Hematopoietic multipotent progenitor cell treated with erythropoietin and hydrocortisone succinate and interleukin-3 and kit ligand, for 15 days (in vitro differentiated cells): ENCODE results near the gene TFIP11.

ENCODE experiments used
- DNase-seq: peaks from one replicate; pipeline ENCODE4 v3.0.0-alpha.2; 2015; ENCODE audit warnings: low spot score

Gene TFIP11

GRCh38 chr22:26512149-26512793, at the start of gene TFIP11:
TFIP11 (minus strand) TSS chr22:26512473; CDS start chr22:26510272, 2,201 bp downstream.
- peak; percentile 95 for DNase-seq

- no peak for DNase-seq
Observed at GRCh38 chr22:26561756-26562417, 49.6 kb upstream of the TFIP11 start.

GRCh38 chr22:26559961-26560575, 47.8 kb upstream of the TFIP11 start:
- DNase-seq = no peak

- DNase-seq = no peak
Observed at GRCh38 chr22:26558248-26558895, 46.1 kb upstream of the TFIP11 start.

GRCh38 chr22:26556904-26557303, 44.6 kb upstream of the TFIP11 start:
- no peak for DNase-seq

- DNase-seq = no peak
Observed at GRCh38 chr22:26555478-26555877, 43.2 kb upstream of the TFIP11 start.

- DNase-seq = no peak
Observed at GRCh38 chr22:26554956-26555355, 42.7 kb upstream of the TFIP11 start.

- DNase-seq = no peak
Observed at GRCh38 chr22:26553056-26553752, 40.9 kb upstream of the TFIP11 start.

GRCh38 chr22:26552466-26552865, 40.2 kb upstream of the TFIP11 start:
- DNase-seq = no peak

- DNase-seq = no peak
Observed at GRCh38 chr22:26551568-26551967, 39.3 kb upstream of the TFIP11 start.

GRCh38 chr22:26550498-26551033, 38.3 kb upstream of the TFIP11 start:
- no peak for DNase-seq

- no peak for DNase-seq
Observed at GRCh38 chr22:26549902-26550497, 37.7 kb upstream of the TFIP11 start.

- DNase-seq = no peak
Observed at GRCh38 chr22:26548984-26549383, 36.7 kb upstream of the TFIP11 start.

- no peak for DNase-seq
Observed at GRCh38 chr22:26548303-26548702, 36.0 kb upstream of the TFIP11 start.

GRCh38 chr22:26547837-26548236, 35.6 kb upstream of the TFIP11 start:
- no peak for DNase-seq

- no peak for DNase-seq
Observed at GRCh38 chr22:26547426-26547825, 35.2 kb upstream of the TFIP11 start.

- DNase-seq = no peak
Observed at GRCh38 chr22:26546282-26546681, 34.0 kb upstream of the TFIP11 start.

- DNase-seq = no peak
Observed at GRCh38 chr22:26545827-26546226, 33.6 kb upstream of the TFIP11 start.

GRCh38 chr22:26545385-26545784, 33.1 kb upstream of the TFIP11 start:
- no peak for DNase-seq

- no peak for DNase-seq
Observed at GRCh38 chr22:26544489-26544888, 32.2 kb upstream of the TFIP11 start.

- no peak for DNase-seq
Observed at GRCh38 chr22:26542831-26543230, 30.6 kb upstream of the TFIP11 start.
